Measurements from ENCODE around the gene CPED1. TPM values are rescaled to one million over a fixed set of nuclear protein-coding genes. Genes with fewer than 3 reads are reported as not detected.

CPED1 gene
- total and polyA plus RNA-seq, 2 donors (not counting 1 experiment from before 2014, with no cell fraction given), result 70.2 to 196 TPM

DNA sequence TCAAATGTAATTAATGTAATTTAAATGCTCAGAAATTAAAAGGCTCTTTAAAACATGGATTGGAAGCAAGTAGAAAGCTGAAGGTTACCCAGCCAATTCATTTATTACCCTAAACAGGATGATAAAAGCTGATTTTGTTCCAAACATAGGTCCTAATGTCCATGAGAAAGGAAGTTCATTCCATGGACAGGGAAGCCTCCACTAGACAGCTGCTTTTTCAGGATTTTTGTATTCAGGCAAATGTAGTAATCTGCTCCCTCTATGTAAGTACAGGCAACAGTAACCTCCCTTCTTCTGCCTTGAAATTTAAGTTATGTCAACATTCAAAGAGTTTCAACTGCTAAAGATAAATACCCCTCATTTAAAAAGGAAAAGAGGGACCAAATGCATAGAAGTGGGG is 217.3 kb downstream of the CPED1 start:
- no peaks in the 10 kb centered on the region for H3K79me2 ChIP-seq (ENCODE audit: control insufficient read depth, insufficient read depth, low read length)
- H3K27me3 ChIP-seq (ENCODE audit: control insufficient read depth, insufficient read depth, low read length), result no peaks in the 10 kb centered on the region
- H2AFZ ChIP-seq (ENCODE audit: low read length), result no peak overlapping the region
- no peak overlapping the region for H3K4me2 ChIP-seq (ENCODE audit: extremely low read depth, insufficient read depth, low read length)
- DNase-seq (ENCODE audit: low read depth in 2 of 2), result no peak
- H3K9ac ChIP-seq (ENCODE audit: insufficient read depth, low read length), result no peak overlapping the region
- no peaks in the 10 kb centered on the region for H4K20me1 ChIP-seq (ENCODE audit: control insufficient read depth, extremely low read depth, insufficient read depth, low read length)
- no peaks in the 10 kb centered on the region for H3K36me3 ChIP-seq (ENCODE audit: control insufficient read depth, insufficient read depth, low read length)
- no peaks in the 10 kb centered on the region for H3K9me3 ChIP-seq (ENCODE audit: control insufficient read depth, insufficient read depth, low read depth, low read length)
- H3K4me3 ChIP-seq (replicated peaks in 1 of 4; ENCODE audit: control extremely low read depth in 1 of 4, insufficient read depth in 1 of 4, low read depth in 3 of 4, low read length in 4 of 4), result no peak overlapping the region
- H3K27ac ChIP-seq (ENCODE audit: insufficient read depth, low read length), result no peak overlapping the region
- H3K4me1 ChIP-seq (ENCODE audit: control insufficient read depth, extremely low read depth, insufficient read depth, low read length), result no peaks in the 10 kb centered on the region
- TF ChIP-seq EZH2 (IDR thresholded peaks at IDR 0.05; ENCODE audit: low read length, missing control alignments), result no peak
- TF ChIP-seq, protein P1, sequence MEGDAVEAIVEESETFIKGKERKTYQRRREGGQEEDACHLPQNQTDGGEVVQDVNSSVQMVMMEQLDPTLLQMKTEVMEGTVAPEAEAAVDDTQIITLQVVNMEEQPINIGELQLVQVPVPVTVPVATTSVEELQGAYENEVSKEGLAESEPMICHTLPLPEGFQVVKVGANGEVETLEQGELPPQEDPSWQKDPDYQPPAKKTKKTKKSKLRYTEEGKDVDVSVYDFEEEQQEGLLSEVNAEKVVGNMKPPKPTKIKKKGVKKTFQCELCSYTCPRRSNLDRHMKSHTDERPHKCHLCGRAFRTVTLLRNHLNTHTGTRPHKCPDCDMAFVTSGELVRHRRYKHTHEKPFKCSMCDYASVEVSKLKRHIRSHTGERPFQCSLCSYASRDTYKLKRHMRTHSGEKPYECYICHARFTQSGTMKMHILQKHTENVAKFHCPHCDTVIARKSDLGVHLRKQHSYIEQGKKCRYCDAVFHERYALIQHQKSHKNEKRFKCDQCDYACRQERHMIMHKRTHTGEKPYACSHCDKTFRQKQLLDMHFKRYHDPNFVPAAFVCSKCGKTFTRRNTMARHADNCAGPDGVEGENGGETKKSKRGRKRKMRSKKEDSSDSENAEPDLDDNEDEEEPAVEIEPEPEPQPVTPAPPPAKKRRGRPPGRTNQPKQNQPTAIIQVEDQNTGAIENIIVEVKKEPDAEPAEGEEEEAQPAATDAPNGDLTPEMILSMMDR (conservative IDR thresholded peaks at IDR 0.05 in 1 of 2, IDR thresholded peaks at IDR 0.05 in 1 of 2; ENCODE audit: low read depth in 1 of 2, low read length in 2 of 2), result no peak

DNA sequence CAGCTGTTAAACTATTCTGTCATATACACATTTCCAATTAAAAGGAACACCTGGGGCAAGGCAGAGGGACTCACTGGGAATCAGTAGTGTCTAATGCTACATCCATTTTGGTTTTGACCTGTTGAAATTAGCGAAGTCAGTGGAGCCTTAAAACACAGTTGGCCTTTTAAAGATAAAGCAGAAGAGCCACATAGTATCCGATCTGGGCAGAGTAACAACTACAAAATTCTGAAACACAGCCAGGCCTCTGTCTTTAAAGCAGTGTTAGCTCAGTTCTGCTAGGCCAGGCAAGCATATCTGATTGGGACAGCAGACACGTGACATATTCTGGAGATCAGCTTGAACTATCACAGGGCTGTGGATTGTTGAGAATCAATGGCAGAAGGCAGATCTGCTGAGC is 222.7 kb downstream of the CPED1 start:
- no peaks in the 10 kb centered on the region for H3K9me3 ChIP-seq (ENCODE audit: control insufficient read depth, insufficient read depth, low read depth, low read length)
- no peaks in the 10 kb centered on the region for H3K4me1 ChIP-seq (ENCODE audit: control insufficient read depth, extremely low read depth, insufficient read depth, low read length)
- no peak overlapping the region for H3K9ac ChIP-seq (ENCODE audit: insufficient read depth, low read length)
- H3K27me3 ChIP-seq (ENCODE audit: control insufficient read depth, insufficient read depth, low read length), result no peaks in the 10 kb centered on the region
- H3K27ac ChIP-seq (ENCODE audit: insufficient read depth, low read length), result no peak overlapping the region
- H3K4me2 ChIP-seq (ENCODE audit: extremely low read depth, insufficient read depth, low read length), result no peak overlapping the region
- no peaks in the 10 kb centered on the region for H3K36me3 ChIP-seq (ENCODE audit: control insufficient read depth, insufficient read depth, low read length)
- H3K79me2 ChIP-seq (ENCODE audit: control insufficient read depth, insufficient read depth, low read length), result no peaks in the 10 kb centered on the region
- no peak overlapping the region for H3K4me3 ChIP-seq (replicated peaks in 1 of 4; ENCODE audit: control extremely low read depth in 1 of 4, insufficient read depth in 1 of 4, low read depth in 3 of 4, low read length in 4 of 4)
- no peak for DNase-seq (ENCODE audit: low read depth in 2 of 2)
- H2AFZ ChIP-seq (ENCODE audit: low read length), result no peak overlapping the region
- TF ChIP-seq, protein P1 (conservative IDR thresholded peaks at IDR 0.05 in 1 of 2, IDR thresholded peaks at IDR 0.05 in 1 of 2; ENCODE audit: low read depth in 1 of 2, low read length in 2 of 2), result no peak
- no peak for TF ChIP-seq EZH2 (IDR thresholded peaks at IDR 0.05; ENCODE audit: low read length, missing control alignments)
- no peaks in the 10 kb centered on the region for H4K20me1 ChIP-seq (ENCODE audit: control insufficient read depth, extremely low read depth, insufficient read depth, low read length)

DNA sequence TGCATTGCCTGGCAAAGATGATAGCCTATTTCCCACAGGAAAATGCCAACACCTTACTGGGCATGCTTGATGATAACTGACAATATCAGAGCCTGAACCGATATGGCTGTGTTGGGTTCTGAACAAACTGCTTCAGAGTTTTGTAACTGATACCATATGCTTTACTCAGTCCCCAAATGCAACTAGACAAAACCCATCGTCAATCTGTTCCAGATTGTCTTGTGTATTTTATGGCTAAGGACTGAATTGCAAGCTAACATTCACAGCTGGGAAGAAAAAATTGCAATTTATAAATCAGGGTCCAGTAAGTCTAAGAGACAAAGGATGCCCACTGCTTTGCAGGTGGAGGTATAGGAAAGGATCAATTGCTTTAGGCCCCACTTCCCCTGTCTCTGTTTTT is 223.5 kb downstream of the CPED1 start:
- Histone ChIP-seq H3K9me3 (ENCODE audit: control insufficient read depth, insufficient read depth, low read depth, low read length) (no peaks in the 10 kb centered on the region), H3K9ac (ENCODE audit: insufficient read depth, low read length) (no peak overlapping the region), H3K4me1 (ENCODE audit: control insufficient read depth, extremely low read depth, insufficient read depth, low read length) (no peaks in the 10 kb centered on the region), H3K79me2 (ENCODE audit: control insufficient read depth, insufficient read depth, low read length) (no peaks in the 10 kb centered on the region), H2AFZ (ENCODE audit: low read length) (no peak overlapping the region), H4K20me1 (ENCODE audit: control insufficient read depth, extremely low read depth, insufficient read depth, low read length) (no peaks in the 10 kb centered on the region), H3K27ac (ENCODE audit: insufficient read depth, low read length) (no peak overlapping the region), H3K36me3 (ENCODE audit: control insufficient read depth, insufficient read depth, low read length) (no peaks in the 10 kb centered on the region), H3K4me2 (ENCODE audit: extremely low read depth, insufficient read depth, low read length) (no peak overlapping the region), H3K4me3 (replicated peaks in 1 of 4; ENCODE audit: control extremely low read depth in 1 of 4, insufficient read depth in 1 of 4, low read depth in 3 of 4, low read length in 4 of 4) (no peak overlapping the region), H3K27me3 (ENCODE audit: control insufficient read depth, insufficient read depth, low read length) (no peaks in the 10 kb centered on the region)
- DNase-seq (ENCODE audit: low read depth in 2 of 2), result no peak
- TF ChIP-seq, protein P1 (conservative IDR thresholded peaks at IDR 0.05 in 1 of 2, IDR thresholded peaks at IDR 0.05 in 1 of 2; ENCODE audit: low read depth in 1 of 2, low read length in 2 of 2), result no peak
- no peak for TF ChIP-seq EZH2 (IDR thresholded peaks at IDR 0.05; ENCODE audit: low read length, missing control alignments)

All from fibroblast of lung (primary cell).